ENCODE measurements around the gene ENG. TPM values are rescaled to one million over a fixed set of nuclear protein-coding genes. Genes with fewer than 3 reads are reported as not detected.

The ENG gene
- total and polyA plus RNA-seq, 2 of the 4 experiments (the other 2 are of a cell fraction) = 3.6 to 83.3 TPM

DNA sequence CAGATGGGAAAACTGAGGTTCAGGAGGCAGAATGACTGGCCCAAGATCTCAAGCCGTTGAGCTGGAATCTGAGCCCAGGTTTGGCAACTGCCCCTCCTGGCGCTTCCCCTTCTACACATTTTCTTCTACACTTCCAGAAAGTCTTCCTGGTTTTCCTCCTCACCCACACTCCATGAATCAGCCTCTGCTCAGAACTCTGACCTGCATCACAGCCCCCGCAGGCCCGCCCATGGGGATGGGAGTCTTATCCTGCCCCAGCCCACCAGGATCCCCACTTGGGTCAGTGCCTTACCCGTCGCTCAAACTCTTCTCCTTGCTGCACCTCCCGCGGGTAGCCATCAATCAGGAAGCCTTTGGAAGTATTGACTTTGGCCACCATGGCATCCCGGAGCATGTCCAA, 17.1 kb upstream of the ENG start (continued):
- TF ChIP-seq, protein P1, sequence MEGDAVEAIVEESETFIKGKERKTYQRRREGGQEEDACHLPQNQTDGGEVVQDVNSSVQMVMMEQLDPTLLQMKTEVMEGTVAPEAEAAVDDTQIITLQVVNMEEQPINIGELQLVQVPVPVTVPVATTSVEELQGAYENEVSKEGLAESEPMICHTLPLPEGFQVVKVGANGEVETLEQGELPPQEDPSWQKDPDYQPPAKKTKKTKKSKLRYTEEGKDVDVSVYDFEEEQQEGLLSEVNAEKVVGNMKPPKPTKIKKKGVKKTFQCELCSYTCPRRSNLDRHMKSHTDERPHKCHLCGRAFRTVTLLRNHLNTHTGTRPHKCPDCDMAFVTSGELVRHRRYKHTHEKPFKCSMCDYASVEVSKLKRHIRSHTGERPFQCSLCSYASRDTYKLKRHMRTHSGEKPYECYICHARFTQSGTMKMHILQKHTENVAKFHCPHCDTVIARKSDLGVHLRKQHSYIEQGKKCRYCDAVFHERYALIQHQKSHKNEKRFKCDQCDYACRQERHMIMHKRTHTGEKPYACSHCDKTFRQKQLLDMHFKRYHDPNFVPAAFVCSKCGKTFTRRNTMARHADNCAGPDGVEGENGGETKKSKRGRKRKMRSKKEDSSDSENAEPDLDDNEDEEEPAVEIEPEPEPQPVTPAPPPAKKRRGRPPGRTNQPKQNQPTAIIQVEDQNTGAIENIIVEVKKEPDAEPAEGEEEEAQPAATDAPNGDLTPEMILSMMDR (conservative IDR thresholded peaks at IDR 0.05; ENCODE audit: low read depth, low read length) = no peak
- no peak for TF ChIP-seq MAZ (IDR thresholded peaks at IDR 0.05; ENCODE audit: borderline replicate concordance, low read depth, low read length)

DNA sequence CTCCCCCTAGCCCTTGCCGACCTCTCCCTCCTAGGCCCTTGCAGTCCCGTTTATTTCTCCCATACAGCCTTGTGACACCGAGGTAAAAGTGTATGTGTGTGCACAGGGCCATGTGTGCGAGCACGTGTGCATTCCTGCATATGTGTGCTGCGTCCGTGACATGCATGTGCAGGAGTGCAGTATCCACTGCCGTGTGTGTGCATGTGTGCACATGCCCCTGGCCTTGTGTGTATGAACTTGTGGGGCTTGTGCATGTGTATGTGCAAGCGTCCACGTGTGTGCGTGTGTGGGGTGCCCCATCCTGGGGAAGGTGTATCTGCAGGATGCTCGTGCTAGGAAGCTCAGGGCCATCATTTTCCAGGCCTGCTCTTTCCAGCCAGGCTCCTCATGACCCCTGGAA, 16.4 kb upstream of the ENG start:
- Histone ChIP-seq H3K27me3 (ENCODE audit: control insufficient read depth, insufficient read depth, low read length) (no peaks in the 10 kb centered on the region), H3K9ac (ENCODE audit: low read depth, low read length) (no peak overlapping the region), H3K4ac (ENCODE audit: low read depth, low read length) (no peak overlapping the region), H2AK5ac (ENCODE audit: low read depth, low read length) (no peak overlapping the region), H4K5ac (ENCODE audit: low read depth, low read length) (no peak overlapping the region), H3K36me3 (ENCODE audit: control insufficient read depth, insufficient read depth, low read length) (peaks cover 33% of the 10 kb centered on the region), H3K27ac (ENCODE audit: insufficient read depth, low read length) (no peak overlapping the region), H3K4me2 (ENCODE audit: low read depth, low read length) (no peak overlapping the region), H4K20me1 (ENCODE audit: insufficient read depth, low read length) (0 out of 2 replicates have a peak, but pooled peaks cover 6% of the 10 kb centered on the region), H3K23ac (ENCODE audit: low read depth, low read length) (no peak overlapping the region), H3K4me1 (ENCODE audit: control insufficient read depth, insufficient read depth, low read length) (peaks cover 9% of the 10 kb centered on the region), H3K4me3 (ENCODE audit: insufficient read depth, low read depth, low read length) (no peak overlapping the region), H2BK15ac (ENCODE audit: low read depth, low read length) (no peak overlapping the region), H2BK20ac (ENCODE audit: low read depth, low read length) (no peak overlapping the region), H3K9me3 (ENCODE audit: control insufficient read depth, insufficient read depth, low read length) (no peaks in the 10 kb centered on the region), H2AK9ac (replicated peaks; ENCODE audit: low read depth, low read length, poor library complexity) (no peak overlapping the region), H3K56ac (ENCODE audit: extremely low read depth, insufficient read depth, low read length) (no peak overlapping the region), H3K9me1 (ENCODE audit: insufficient read depth, low read length) (peaks cover under 1% of the 10 kb centered on the region; the same call in 1 of the 2 replicates), H3K14ac (replicated peaks; ENCODE audit: low read depth, low read length) (no peak overlapping the region), H4K8ac (ENCODE audit: low read depth in 2 of 2, low read length in 2 of 2) (no peak overlapping the region), H2BK120ac (ENCODE audit: low read depth, low read length) (no peak overlapping the region), H2BK5ac (ENCODE audit: low read depth, low read length, poor library complexity, severe bottlenecking) (no peak overlapping the region), H2AFZ (replicated peaks; ENCODE audit: low read length, poor library complexity) (no peak overlapping the region), H3K18ac (ENCODE audit: low read depth, low read length) (no peak overlapping the region), H3K79me1 (ENCODE audit: low read depth in 1 of 2, low read length in 2 of 2) (peaks cover 8 to 16% of the 10 kb centered on the region in 2 experiments; a peak in 2 of 4 replicates), H4K91ac (ENCODE audit: insufficient read depth, low read depth, low read length) (no peak overlapping the region)
- DNase-seq = no peak
- no peak for ATAC-seq (ENCODE audit: low read depth)
- dilution Hi-C loops (cut with HindIII; ENCODE audit: low sequenced_read_pairs, unreplicated experiment) (no loop called here), intact Hi-C loops (cut with micrococcal nuclease) (loop anchor here (1.0 to 2.0 kb wide), 2 partner anchors 85 to 136 kb away; partner anchors contain the start of genes CDK9 and TOR2A), in situ Hi-C loops (cut with MboI; ENCODE audit: low sequenced_read_pairs) (no loop called here)
- POLR2A ChIA-PET (ENCODE audit: unreplicated experiment) = interaction anchor here (0.5 kb wide), 1 partner anchor 74 kb away, joined by 3 read pairs; no protein-coding TSS in a partner anchor
- WGBS, 2 experiments (ENCODE audit: extremely low coverage in 2 of 2, insufficient read length in 1 of 2) = 87% methylated on average over 4 of the region's 12 CpGs; no CpG with 5 or more reads in 1 of the 2 experiments
- CTCF ChIA-PET = interaction anchor here (0.9 to 1.6 kb wide), 3 partner anchors 15 to 136 kb away, joined by 3 to 6 read pairs (median 3); partner anchors contain the start of gene TOR2A
- no TSS peak for BruUV-seq (replicated peaks)
- TF ChIP-seq MAFK (IDR thresholded peaks at IDR 0.05; ENCODE audit: low read depth, low read length) (no peak), CHD1 (IDR thresholded peaks at IDR 0.05; ENCODE audit: low read depth, low read length) (no peak), SMC3 (IDR thresholded peaks at IDR 0.05; ENCODE audit: low read depth, low read length) (no peak), FOS (IDR thresholded peaks at IDR 0.05; ENCODE audit: low read depth, low read length) (no peak), RFX5 (IDR thresholded peaks at IDR 0.05; ENCODE audit: low read depth, low read length) (no peak), NFE2L2 (IDR thresholded peaks at IDR 0.05; ENCODE audit: low read depth, low read length) (no peak), CEBPB (IDR thresholded peaks at IDR 0.05; ENCODE audit: low read depth, low read length) (no peak), RAD21 (IDR thresholded peaks at IDR 0.05; ENCODE audit: low read length) (no peak), BHLHE40 (IDR thresholded peaks at IDR 0.05; ENCODE audit: low read depth, low read length) (no peak), RCOR1 (IDR thresholded peaks at IDR 0.05; ENCODE audit: insufficient replicate concordance, low read length) (no peak)
- TF ChIP-seq, protein P2, sequence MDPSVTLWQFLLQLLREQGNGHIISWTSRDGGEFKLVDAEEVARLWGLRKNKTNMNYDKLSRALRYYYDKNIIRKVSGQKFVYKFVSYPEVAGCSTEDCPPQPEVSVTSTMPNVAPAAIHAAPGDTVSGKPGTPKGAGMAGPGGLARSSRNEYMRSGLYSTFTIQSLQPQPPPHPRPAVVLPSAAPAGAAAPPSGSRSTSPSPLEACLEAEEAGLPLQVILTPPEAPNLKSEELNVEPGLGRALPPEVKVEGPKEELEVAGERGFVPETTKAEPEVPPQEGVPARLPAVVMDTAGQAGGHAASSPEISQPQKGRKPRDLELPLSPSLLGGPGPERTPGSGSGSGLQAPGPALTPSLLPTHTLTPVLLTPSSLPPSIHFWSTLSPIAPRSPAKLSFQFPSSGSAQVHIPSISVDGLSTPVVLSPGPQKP (IDR thresholded peaks at IDR 0.05; ENCODE audit: borderline replicate concordance, low read depth, low read length) = no peak
- TF ChIP-seq, protein P3, sequence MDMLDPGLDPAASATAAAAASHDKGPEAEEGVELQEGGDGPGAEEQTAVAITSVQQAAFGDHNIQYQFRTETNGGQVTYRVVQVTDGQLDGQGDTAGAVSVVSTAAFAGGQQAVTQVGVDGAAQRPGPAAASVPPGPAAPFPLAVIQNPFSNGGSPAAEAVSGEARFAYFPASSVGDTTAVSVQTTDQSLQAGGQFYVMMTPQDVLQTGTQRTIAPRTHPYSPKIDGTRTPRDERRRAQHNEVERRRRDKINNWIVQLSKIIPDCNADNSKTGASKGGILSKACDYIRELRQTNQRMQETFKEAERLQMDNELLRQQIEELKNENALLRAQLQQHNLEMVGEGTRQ (IDR thresholded peaks at IDR 0.05; ENCODE audit: low read depth, low read length) = no peak
